Calu3 (cell line): ENCODE data around the gene ZC3H13. TPM values are rescaled to one million over a fixed set of nuclear protein-coding genes. Genes with fewer than 3 reads are reported as not detected.

Experiments used
- BruUV-seq: library from RNA; stranded (reverse); fragments of 400-500 nt; replicated peaks from 2 replicates; lab custom pipeline; 2021; lab: Mats Ljungman, UMichigan
- CTCF ChIA-PET: fragments of 300-600 bp; sonication (Branson Sonifier 250); formaldehyde crosslinking; loops from one replicate; lab custom pipeline; 2022; ENCODE audit warnings: antibody characterized with exemption; lab: Charles Lee
- DNase-seq: peaks from one replicate; pipeline ENCODE4 v3.0.0; 2022
- H3K27ac Mint-ChIP-seq: one replicate; pipeline ENCODE4 v1.8.0; 2022; ENCODE audit warnings: mixed read lengths; ENCODE audit not compliant: unreplicated experiment
- H3K27me3 Mint-ChIP-seq: one replicate; pipeline ENCODE4 v1.8.0; 2022; ENCODE audit warnings: mixed read lengths; ENCODE audit not compliant: unreplicated experiment
- H3K36me3 Mint-ChIP-seq: one replicate; pipeline ENCODE4 v1.8.0; 2022; ENCODE audit warnings: mild to moderate bottlenecking, moderate library complexity, mixed read lengths; ENCODE audit not compliant: insufficient read depth, unreplicated experiment
- H3K4me1 Mint-ChIP-seq: one replicate; pipeline ENCODE4 v1.8.0; 2022; ENCODE audit warnings: mild to moderate bottlenecking, low read depth, mixed read lengths; ENCODE audit not compliant: unreplicated experiment
- H3K4me3 Mint-ChIP-seq: one replicate; pipeline ENCODE4 v1.8.0; 2022; ENCODE audit warnings: mild to moderate bottlenecking, low read depth, moderate library complexity, mixed read lengths; ENCODE audit not compliant: unreplicated experiment
- H3K9me3 Mint-ChIP-seq: one replicate; pipeline ENCODE4 v1.8.0; 2022; ENCODE audit warnings: low read depth, mixed read lengths; ENCODE audit not compliant: unreplicated experiment
- intact Hi-C: fragments of 100-400 bp; cut with micrococcal nuclease; formaldehyde crosslinking; loops from one replicate; pipeline ENCODE4 v1.10.0; 2022; ENCODE audit not compliant: unreplicated experiment
- total RNA-seq: library from RNA; stranded (reverse); gene quantifications from 2 replicates; pipeline ENCODE4 v1.2.3, GENCODE V29; 2022
- TF ChIP-seq, protein P1 (sequence below): fragments of 200-600 bp; IDR thresholded peaks from one replicate; pipeline ENCODE4 v1.8.0; 2022; ENCODE audit warnings: antibody characterized with exemption; ENCODE audit not compliant: unreplicated experiment

Gene ZC3H13
- total RNA-seq, 1 experiment from 2014 or later: 28.5 TPM

GRCh38 chr13:45943120-45943519, 109.4 kb downstream of the ZC3H13 start:
- CTCF ChIA-PET: interaction anchor here (0.6 kb wide), 1 partner anchor 56 kb away, joined by 6 read pairs; no protein-coding TSS in a partner anchor
- BruUV-seq: no TSS peak
- Mint-ChIP-seq H3K27ac (no peak overlapping the region), H3K4me1 (no peaks in the 10 kb centered on the region), H3K9me3 (no peaks in the 10 kb centered on the region), H3K27me3 (peaks cover 14% of the 10 kb centered on the region), H3K36me3 (no peaks in the 10 kb centered on the region), H3K4me3 (no peak overlapping the region)
- no peak for DNase-seq
- TF ChIP-seq, protein P1, sequence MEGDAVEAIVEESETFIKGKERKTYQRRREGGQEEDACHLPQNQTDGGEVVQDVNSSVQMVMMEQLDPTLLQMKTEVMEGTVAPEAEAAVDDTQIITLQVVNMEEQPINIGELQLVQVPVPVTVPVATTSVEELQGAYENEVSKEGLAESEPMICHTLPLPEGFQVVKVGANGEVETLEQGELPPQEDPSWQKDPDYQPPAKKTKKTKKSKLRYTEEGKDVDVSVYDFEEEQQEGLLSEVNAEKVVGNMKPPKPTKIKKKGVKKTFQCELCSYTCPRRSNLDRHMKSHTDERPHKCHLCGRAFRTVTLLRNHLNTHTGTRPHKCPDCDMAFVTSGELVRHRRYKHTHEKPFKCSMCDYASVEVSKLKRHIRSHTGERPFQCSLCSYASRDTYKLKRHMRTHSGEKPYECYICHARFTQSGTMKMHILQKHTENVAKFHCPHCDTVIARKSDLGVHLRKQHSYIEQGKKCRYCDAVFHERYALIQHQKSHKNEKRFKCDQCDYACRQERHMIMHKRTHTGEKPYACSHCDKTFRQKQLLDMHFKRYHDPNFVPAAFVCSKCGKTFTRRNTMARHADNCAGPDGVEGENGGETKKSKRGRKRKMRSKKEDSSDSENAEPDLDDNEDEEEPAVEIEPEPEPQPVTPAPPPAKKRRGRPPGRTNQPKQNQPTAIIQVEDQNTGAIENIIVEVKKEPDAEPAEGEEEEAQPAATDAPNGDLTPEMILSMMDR: no peak
- intact Hi-C loops: no loop called here

DNA sequence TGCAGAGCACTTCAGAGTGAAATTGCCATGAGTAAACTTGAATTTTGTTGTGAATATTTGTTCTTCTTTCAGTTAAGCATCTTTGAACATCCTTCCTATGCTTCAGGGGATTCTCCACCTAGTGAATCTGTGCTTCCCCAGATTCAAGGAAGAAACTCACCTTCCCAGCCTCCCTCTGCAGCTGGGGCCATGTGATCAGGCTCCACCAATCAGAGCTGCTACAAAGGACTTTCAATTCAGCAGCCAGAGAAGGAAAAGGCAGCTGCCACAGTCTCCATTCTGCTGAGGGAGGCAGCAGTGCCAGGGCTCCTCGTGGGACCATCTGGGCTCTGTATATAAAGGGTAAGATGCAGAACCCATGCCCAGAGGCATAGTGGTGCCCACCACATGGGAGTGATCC, 111.3 kb downstream of the ZC3H13 start:
- TF ChIP-seq, protein P1: no peak
- CTCF ChIA-PET: no interaction called here
- H3K4me1 Mint-ChIP-seq: no peaks in the 10 kb centered on the region

DNA sequence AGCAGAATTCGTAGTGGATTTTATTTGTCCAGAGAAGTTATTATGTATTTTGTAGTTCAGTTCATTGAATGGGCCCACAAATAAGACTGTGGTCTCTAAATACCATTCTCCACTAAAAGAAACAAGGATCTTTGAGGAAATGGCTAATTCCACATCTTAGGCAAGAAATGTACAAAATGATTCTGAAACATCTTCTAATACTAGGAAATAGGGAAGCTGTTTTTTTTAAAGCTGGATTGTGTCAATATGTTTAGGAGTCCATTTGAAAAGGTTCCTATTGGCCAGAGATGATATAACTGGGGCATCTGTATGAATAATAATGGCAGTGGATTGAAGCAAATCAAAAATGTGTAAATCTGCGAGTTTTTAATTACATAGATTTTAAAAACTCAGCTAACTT, 112.5 kb downstream of the ZC3H13 start:
- CTCF ChIA-PET: no interaction called here
- Mint-ChIP-seq H3K27me3 (peaks cover 22% of the 10 kb centered on the region), H3K36me3 (no peaks in the 10 kb centered on the region), H3K4me3 (no peak overlapping the region), H3K9me3 (no peaks in the 10 kb centered on the region), H3K4me1 (no peaks in the 10 kb centered on the region), H3K27ac (no peak overlapping the region)
- DNase-seq: no peak
- intact Hi-C loops: no loop called here
- no TSS peak for BruUV-seq
- TF ChIP-seq, protein P1: no peak

More for the DNA sequence above, 111.3 kb downstream of the ZC3H13 start:
- peaks cover 14% of the 10 kb centered on the region for H3K27me3 Mint-ChIP-seq
- no peak overlapping the region for H3K27ac Mint-ChIP-seq
- H3K4me3 Mint-ChIP-seq: no peak overlapping the region
- intact Hi-C loops: no loop called here
- H3K36me3 Mint-ChIP-seq: no peaks in the 10 kb centered on the region
- no peaks in the 10 kb centered on the region for H3K9me3 Mint-ChIP-seq
- DNase-seq: no peak
- BruUV-seq: no TSS peak

- Mint-ChIP-seq H3K27me3 (peaks cover 42% of the 10 kb centered on the region), H3K36me3 (no peaks in the 10 kb centered on the region), H3K27ac (no peak overlapping the region), H3K4me3 (no peak overlapping the region), H3K9me3 (no peaks in the 10 kb centered on the region), H3K4me1 (peaks cover 8% of the 10 kb centered on the region)
- intact Hi-C loops: no loop called here
- CTCF ChIA-PET: interaction anchor here (0.6 kb wide), 1 partner anchor 1410 kb away, joined by 3 read pairs; no protein-coding TSS in a partner anchor
- no TSS peak for BruUV-seq
- TF ChIP-seq, protein P1: no peak
- no peak for DNase-seq
These were observed 115.9 kb downstream of the ZC3H13 start for GRCh38 chr13:45936621-45937020.
